Measurements from ENCODE around the gene FEM1B.

The FEM1B gene

GRCh38 chr15:68274201-68274848 lies 3.2 kb upstream of the FEM1B start:
- Histone ChIP-seq H3K9ac (ENCODE audit: low read length) (no peak overlapping the region), H3K9me2 (replicated peaks; ENCODE audit: insufficient read depth, low read length) (no peaks in the 10 kb centered on the region), H3K4me2 (ENCODE audit: low read depth, low read length) (no peak overlapping the region), H3K4me3 (ENCODE audit: low read length) (no peak overlapping the region), H4K20me1 (ENCODE audit: insufficient read depth, low read length) (no peaks in the 10 kb centered on the region), H3K36me3 (replicated peaks; ENCODE audit: insufficient read depth, low read length) (no peaks in the 10 kb centered on the region; the same call in 1 of the 2 replicates), H3K4me1 (ENCODE audit: low read length) (0 out of 2 replicates have a peak, but pooled peaks cover 9% of the 10 kb centered on the region), H2AFZ (ENCODE audit: low read length) (no peak overlapping the region), H3K9me3 (replicated peaks; ENCODE audit: insufficient read depth, low read length) (no peaks in the 10 kb centered on the region), H3F3A (ENCODE audit: insufficient read depth, low read length) (peaks cover 16% of the 10 kb centered on the region), H3K27ac (ENCODE audit: low read length) (no peak overlapping the region), H3K79me2 (ENCODE audit: low read length) (peaks cover 42% of the 10 kb centered on the region), H3K27me3 (replicated peaks; ENCODE audit: insufficient read depth, low read length) (no peaks in the 10 kb centered on the region)
- no peak for DNase-seq
- TF ChIP-seq EZH2 (optimal IDR thresholded peaks at IDR 0.05; ENCODE audit: low read depth, low read length) (no peak), EZH2phosphoT487 (IDR thresholded peaks at IDR 0.05; ENCODE audit: low read length) (no peak), CTCF (IDR thresholded peaks at IDR 0.05; ENCODE audit: low read length) (no peak)

GRCh38 chr15:68275165-68275746 lies 2.3 kb upstream of the FEM1B start:
- Histone ChIP-seq H4K20me1 (ENCODE audit: insufficient read depth, low read length) (no peaks in the 10 kb centered on the region), H3K4me2 (ENCODE audit: low read depth, low read length) (peak overlapping the region; percentile 93; the same call in 1 of the 2 replicates), H3K9me3 (replicated peaks; ENCODE audit: insufficient read depth, low read length) (no peaks in the 10 kb centered on the region), H3K27ac (ENCODE audit: low read length) (no peak overlapping the region), H3K27me3 (replicated peaks; ENCODE audit: insufficient read depth, low read length) (no peaks in the 10 kb centered on the region), H3K9me2 (replicated peaks; ENCODE audit: insufficient read depth, low read length) (no peaks in the 10 kb centered on the region), H2AFZ (ENCODE audit: low read length) (no peak overlapping the region), H3K36me3 (replicated peaks; ENCODE audit: insufficient read depth, low read length) (no peaks in the 10 kb centered on the region; the same call in 1 of the 2 replicates), H3K4me3 (ENCODE audit: low read length) (no peak overlapping the region), H3F3A (ENCODE audit: insufficient read depth, low read length) (peaks cover 26% of the 10 kb centered on the region), H3K4me1 (ENCODE audit: low read length) (0 out of 2 replicates have a peak, but pooled peaks cover 9% of the 10 kb centered on the region), H3K9ac (ENCODE audit: low read length) (no peak overlapping the region), H3K79me2 (ENCODE audit: low read length) (peaks cover 52% of the 10 kb centered on the region)
- TF ChIP-seq CTCF (IDR thresholded peaks at IDR 0.05; ENCODE audit: low read length): no peak
- no peak for TF ChIP-seq EZH2 (optimal IDR thresholded peaks at IDR 0.05; ENCODE audit: low read depth, low read length)
- no peak for TF ChIP-seq EZH2phosphoT487 (IDR thresholded peaks at IDR 0.05; ENCODE audit: low read length)
- no peak for DNase-seq

- Histone ChIP-seq H3K4me2 (ENCODE audit: low read depth, low read length) (peak overlapping the region; percentile 93), H3K27ac (ENCODE audit: low read length) (peak overlapping the region; percentile 93)
These were observed 877 bp upstream of the FEM1B start for GRCh38 chr15:68276668-68277067.

More at GRCh38 chr15:68276668-68277067, 877 bp upstream of the FEM1B start:
- Histone ChIP-seq H3K9me2 (replicated peaks; ENCODE audit: insufficient read depth, low read length) (no peaks in the 10 kb centered on the region), H3K27me3 (replicated peaks; ENCODE audit: insufficient read depth, low read length) (no peaks in the 10 kb centered on the region), H3K36me3 (replicated peaks; ENCODE audit: insufficient read depth, low read length) (no peaks in the 10 kb centered on the region; the same call in 1 of the 2 replicates), H3K9ac (ENCODE audit: low read length) (peak overlapping the region; percentile 93), H3F3A (ENCODE audit: insufficient read depth, low read length) (peaks cover 38% of the 10 kb centered on the region), H3K9me3 (replicated peaks; ENCODE audit: insufficient read depth, low read length) (no peaks in the 10 kb centered on the region), H2AFZ (ENCODE audit: low read length) (peak overlapping the region; percentile 91), H4K20me1 (ENCODE audit: insufficient read depth, low read length) (no peaks in the 10 kb centered on the region), H3K4me3 (ENCODE audit: low read length) (peak overlapping the region; percentile 84), H3K4me1 (ENCODE audit: low read length) (0 out of 2 replicates have a peak, but pooled peaks cover 9% of the 10 kb centered on the region), H3K79me2 (ENCODE audit: low read length) (peaks cover 66% of the 10 kb centered on the region)
- TF ChIP-seq CTCF (IDR thresholded peaks at IDR 0.05; ENCODE audit: low read length) (no peak), EZH2 (optimal IDR thresholded peaks at IDR 0.05; ENCODE audit: low read depth, low read length) (no peak), EZH2phosphoT487 (IDR thresholded peaks at IDR 0.05; ENCODE audit: low read length) (no peak)
- DNase-seq: no peak

Data from MM.1S (cell line).